HCT116 (cell line): ENCODE data around the gene CARD10. TPM values are rescaled to one million over a fixed set of nuclear protein-coding genes. Genes with fewer than 3 reads are reported as not detected.

Source experiments
- ATAC-seq: fragments of 200-7000 bp; cut with Tn5 transposase; 2 replicates; pipeline ENCODE4 v1.9.1; 2020; ENCODE audit warnings: mild to moderate bottlenecking, moderate library complexity
- BruUV-seq: library from RNA; stranded (reverse); fragments of 400-500 nt; replicated peaks from 2 replicates; lab custom pipeline; 2021; lab: Mats Ljungman, UMichigan
- CTCF ChIA-PET: fragments of 300-600 bp; sonication (Branson Sonifier 250); formaldehyde crosslinking; loops from one replicate; lab custom pipeline; 2021; ENCODE audit warnings: antibody characterized with exemption; lab: Charles Lee
- POLR2A ChIA-PET: fragments of 300-600, 350-600 bp; sonication (Branson Sonifier 250); formaldehyde crosslinking; loops from one replicate; lab custom pipeline; 2021; ENCODE audit warnings: antibody characterized with exemption; lab: Charles Lee
- RAD21 ChIA-PET, 2 experiments: fragments of 300-600 bp; sonication (Branson Sonifier 250); formaldehyde crosslinking; loops; one replicate each; lab custom pipeline; 2023; ENCODE audit warnings: low total read pairs in 2 of 2; ENCODE audit not compliant: uncharacterized antibody in 2 of 2, unreplicated experiment in 2 of 2, low non-redundant PET in 1 of 2; lab: Charles Lee
- DNase-seq: peaks from one replicate; pipeline ENCODE4 v3.0.0-alpha.2; 2010; ENCODE audit warnings: low read depth, low spot score
- H2AFZ ChIP-seq: fragments of 200-600 bp; shearing (Covaris generic), sonication (generic); 2 replicates; pipeline ENCODE4 v1.6.1; 2017; ENCODE audit warnings: low read depth, mixed run types, mixed read lengths, antibody characterized with exemption, low read length; ENCODE audit not compliant: poor library complexity, severe bottlenecking
- H3K27ac ChIP-seq: 2 replicates; pipeline ENCODE4 v1.5.1; 2012; ENCODE audit warnings: low read depth, low read length
- H3K27me3 ChIP-seq: fragments of 200-600 bp; sonication (generic); 2 replicates; pipeline ENCODE4 v1.6.1; 2016; ENCODE audit warnings: mixed run types, low read length, mixed read lengths; ENCODE audit not compliant: insufficient read depth
- H3K36me3 ChIP-seq, 2 experiments: fragments of 200-500 bp in 1 of 2; fragments of 200-600 bp in 1 of 2; sonication (Bioruptor generic) in 1 of 2; sonication (generic) in 1 of 2; 2 replicates each; pipeline versions ENCODE4 v1.5.1 to v1.6.1; 2014 to 2016; ENCODE audit warnings: low read length in 2 of 2, inconsistent platforms in 1 of 2, mixed read lengths in 1 of 2, mixed run types in 1 of 2; ENCODE audit not compliant: insufficient read depth in 2 of 2, control insufficient read depth in 1 of 2
- H3K4me1 ChIP-seq, 2 experiments: fragments of 200-600 bp in 1 of 2; sonication (generic) in 1 of 2; 2 replicates each; pipeline versions ENCODE4 v1.5.1 to v1.6.1; 2012 to 2017; ENCODE audit warnings: low read length in 2 of 2, inconsistent platforms in 1 of 2, mild to moderate bottlenecking in 1 of 2, mixed read lengths in 1 of 2, mixed run types in 1 of 2, moderate library complexity in 1 of 2; ENCODE audit not compliant: insufficient read depth in 2 of 2, control insufficient read depth in 1 of 2
- H3K4me2 ChIP-seq: fragments of 200-600 bp; sonication (generic); 2 replicates; pipeline ENCODE4 v1.6.1; 2017; ENCODE audit warnings: mixed run types, low read length, mixed read lengths
- H3K4me3 ChIP-seq, 2 experiments: fragments of 200-600 bp in 1 of 2; sonication (generic) in 1 of 2; replicated peaks in 1 of 2; 2 replicates each; pipeline ENCODE4 v1.5.1; 2011 to 2016; ENCODE audit warnings: low read length in 2 of 2, control low read depth in 1 of 2, low read depth in 1 of 2, mild to moderate bottlenecking in 1 of 2, mixed read lengths in 1 of 2, mixed run types in 1 of 2
- H3K79me2 ChIP-seq: fragments of 200-600 bp; sonication (generic); 2 replicates; pipeline ENCODE4 v1.6.1; 2017; ENCODE audit warnings: mild to moderate bottlenecking, mixed run types, low read length, moderate library complexity, mixed read lengths; ENCODE audit not compliant: insufficient read depth
- H3K9ac ChIP-seq: fragments of 200-600 bp; sonication (generic); 2 replicates; pipeline ENCODE4 v1.6.1; 2016; ENCODE audit warnings: low read length, mixed read lengths
- H3K9me2 ChIP-seq: fragments of 200-600 bp; sonication (generic), shearing (Covaris generic); 2 replicates; pipeline ENCODE4 v1.6.1; 2017; ENCODE audit warnings: mixed run types, mild to moderate bottlenecking, moderate library complexity; ENCODE audit not compliant: insufficient read depth
- H3K9me3 ChIP-seq, 2 experiments: fragments of 200-500 bp in 1 of 2; fragments of 200-600 bp in 1 of 2; sonication (Bioruptor generic) in 1 of 2; sonication (generic) in 1 of 2; 2 replicates each; pipeline ENCODE4 v1.6.1; 2014 to 2017; ENCODE audit warnings: low read length in 2 of 2, mixed read lengths in 2 of 2, inconsistent platforms in 1 of 2, low read depth in 1 of 2, mild to moderate bottlenecking in 1 of 2, mixed run types in 1 of 2, moderate library complexity in 1 of 2; ENCODE audit not compliant: control insufficient read depth in 1 of 2, insufficient read depth in 1 of 2
- H4K20me1 ChIP-seq: fragments of 200-600 bp; sonication (generic), shearing (Covaris generic); 2 replicates; pipeline ENCODE4 v1.6.1; 2017; ENCODE audit warnings: mixed run types, mild to moderate bottlenecking, moderate library complexity; ENCODE audit not compliant: insufficient read depth
- CTCF ChIP-seq, 3 experiments: fragments of 200-600 bp in 1 of 3; sonication (generic) in 1 of 3; IDR thresholded peaks in 2 of 3; conservative IDR thresholded peaks in 1 of 3; 2 replicates each; pipeline ENCODE4 v1.5.1; 2012 to 2017; ENCODE audit warnings: low read depth in 2 of 3, low read length in 2 of 3, antibody characterized with exemption in 1 of 3, borderline replicate concordance in 1 of 3, control low read depth in 1 of 3, mild to moderate bottlenecking in 1 of 3, mixed read lengths in 1 of 3, mixed run types in 1 of 3, moderate library complexity in 1 of 3; ENCODE audit not compliant: insufficient read depth in 1 of 3
- EGR1 ChIP-seq: IDR thresholded peaks from 2 replicates; pipeline ENCODE4 v1.6.1; 2012; ENCODE audit warnings: low read depth
- JUND ChIP-seq: IDR thresholded peaks from 2 replicates; pipeline ENCODE4 v1.6.1; 2012
- RAD21 ChIP-seq: IDR thresholded peaks from 2 replicates; pipeline ENCODE4 v1.6.1; 2012; ENCODE audit warnings: low read depth, mild to moderate bottlenecking
- SIN3A ChIP-seq: IDR thresholded peaks from 2 replicates; pipeline ENCODE4 v1.6.1; 2012; ENCODE audit warnings: low read depth
- SP1 ChIP-seq: IDR thresholded peaks from 2 replicates; pipeline ENCODE4 v1.6.1; 2012; ENCODE audit warnings: low read depth
- TCF7L2 ChIP-seq: IDR thresholded peaks from 2 replicates; pipeline ENCODE4 v1.7.0; 2011; ENCODE audit warnings: borderline replicate concordance, inconsistent platforms; ENCODE audit not compliant: insufficient read depth, insufficient read length; ENCODE audit errors: extremely low read depth
- ZBTB33 ChIP-seq: IDR thresholded peaks from 2 replicates; pipeline ENCODE4 v1.6.1; 2011; ENCODE audit warnings: mild to moderate bottlenecking, low read length, moderate library complexity; ENCODE audit not compliant: insufficient replicate concordance; ENCODE audit errors: extremely low read depth
- ZFX ChIP-seq: fragments of 450-650 bp; IDR thresholded peaks from 2 replicates; pipeline ENCODE4 v1.6.1; 2017
- intact Hi-C: fragments of 100-400 bp; cut with micrococcal nuclease; formaldehyde crosslinking; loops from 2 replicates; pipeline ENCODE4 v1.10.0; 2022
- total RNA-seq: library from RNA; stranded (reverse); gene quantifications from one replicate; pipeline ENCODE4 v1.2.1, GENCODE V29; 2021; ENCODE audit not compliant: unreplicated experiment

Gene CARD10
- total RNA-seq, 1 experiment from 2014 or later, result 32.0 TPM

DNA sequence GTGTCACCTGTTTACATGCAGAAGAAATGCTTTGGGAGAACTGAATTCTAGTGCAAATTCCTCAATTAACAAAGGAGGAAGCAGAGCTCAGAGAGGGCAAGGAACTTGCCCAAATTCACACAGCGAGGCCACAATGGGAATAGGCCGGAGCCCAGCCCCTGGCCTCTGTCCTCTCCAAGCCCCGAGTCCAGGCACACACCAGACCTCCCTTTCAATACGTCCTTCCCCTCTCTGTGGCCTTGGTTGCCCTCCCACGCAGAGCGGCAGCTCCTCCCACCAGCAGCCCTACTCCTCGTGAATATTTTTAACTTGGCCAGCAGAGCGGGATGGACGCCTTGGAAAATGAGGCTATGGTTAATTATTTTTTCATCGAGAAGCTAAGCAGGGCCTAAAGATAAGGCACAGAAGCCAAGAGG is 1.6 kb upstream of the CARD10 start:
- H3K9ac ChIP-seq, result no peak overlapping the region
- H3K4me3 ChIP-seq, result no peak overlapping the region
- DNase-seq (no peak), ATAC-seq (no peak)
- no peak for TF ChIP-seq ZBTB33
- TF ChIP-seq ZFX, result no peak
- no peak for TF ChIP-seq JUND
- TF ChIP-seq SIN3A, result no peak
- TF ChIP-seq RAD21, result no peak
- no peak for TF ChIP-seq CTCF (IDR thresholded peaks at IDR 0.05 in 2 of 3, conservative IDR thresholded peaks at IDR 0.05 in 1 of 3; ENCODE audit: borderline replicate concordance in 1 of 3, insufficient read depth in 1 of 3, low read depth in 2 of 3, low read length in 2 of 3)
- no peak for TF ChIP-seq SP1
- TF ChIP-seq EGR1, result no peak
- TF ChIP-seq TCF7L2, result no peak
- intact Hi-C loops, result no loop called here
- H3K4me1 ChIP-seq, result peaks cover 16 to 54% of the 10 kb centered on the region in 2 experiments
- H3K9me3 ChIP-seq, result no peaks in the 10 kb centered on the region
- no peaks in the 10 kb centered on the region for H3K27me3 ChIP-seq
- ChIA-PET POLR2A (no interaction called here), CTCF (interaction anchor here (1.1 kb wide), 1 partner anchor 18 kb away, joined by 3 read pairs; no protein-coding TSS in a partner anchor), RAD21 (no interaction called here)
- no peaks in the 10 kb centered on the region for H4K20me1 ChIP-seq
- no peaks in the 10 kb centered on the region for H3K9me2 ChIP-seq
- BruUV-seq, result no TSS peak
- no peak overlapping the region for H2AFZ ChIP-seq
- no peak overlapping the region for H3K4me2 ChIP-seq
- no peak overlapping the region for H3K27ac ChIP-seq
- peaks cover 0 to 9% of the 10 kb centered on the region in 2 experiments; a peak in 2 of 4 replicates for H3K36me3 ChIP-seq
- peaks cover 21% of the 10 kb centered on the region for H3K79me2 ChIP-seq
